ENCODE results near the gene SAT2.

GRCh38 chr17:7634384-7634783 lies 6.8 kb upstream of the SAT2 start:
- peak in 4 of 5 experiments; percentile 4 to 32 (median 28) for TF ChIP-seq CTCF (IDR thresholded peaks at IDR 0.05 in 4 of 5, conservative IDR thresholded peaks at IDR 0.05 in 1 of 5)
- TF ChIP-seq POLR2A (IDR thresholded peaks at IDR 0.05) = no peak

All from gastrocnemius medialis (tissue), 4 donors.